Limb (tissue), 2 donors: ENCODE data around the gene MRPL32.

Experiments used
- DNase-seq, 2 donors: peaks; one replicate each; pipeline ENCODE4 v3.0.0-alpha.2; 2016; ENCODE audit errors: extremely low spot score in 2 of 2

The MRPL32 gene

DNA sequence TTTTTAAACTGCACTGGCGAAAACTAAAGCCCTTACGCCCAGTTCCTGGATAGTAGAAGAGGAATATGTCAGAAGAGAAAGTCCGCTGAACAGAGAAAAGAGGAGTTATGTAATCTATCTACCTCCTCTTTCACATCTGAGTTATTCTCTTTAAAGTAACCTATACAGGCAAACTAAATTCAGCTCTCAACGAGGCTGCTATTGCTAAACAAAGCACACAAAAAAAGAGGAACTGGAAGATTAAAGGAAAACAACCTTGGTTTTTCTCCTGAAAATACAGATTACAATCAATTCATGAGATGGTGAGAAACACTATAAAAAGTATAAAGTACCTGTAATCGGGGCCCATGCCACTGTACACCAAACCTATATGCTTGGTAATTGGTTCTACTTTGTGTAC is 6.0 kb upstream of the MRPL32 start:
- DNase-seq, result no peak

GRCh38 chr7:42928754-42929153 is 3.4 kb upstream of the MRPL32 start:
- no peak for DNase-seq

GRCh38 chr7:42929449-42929848 is 2.7 kb upstream of the MRPL32 start:
- no peak for DNase-seq

DNA sequence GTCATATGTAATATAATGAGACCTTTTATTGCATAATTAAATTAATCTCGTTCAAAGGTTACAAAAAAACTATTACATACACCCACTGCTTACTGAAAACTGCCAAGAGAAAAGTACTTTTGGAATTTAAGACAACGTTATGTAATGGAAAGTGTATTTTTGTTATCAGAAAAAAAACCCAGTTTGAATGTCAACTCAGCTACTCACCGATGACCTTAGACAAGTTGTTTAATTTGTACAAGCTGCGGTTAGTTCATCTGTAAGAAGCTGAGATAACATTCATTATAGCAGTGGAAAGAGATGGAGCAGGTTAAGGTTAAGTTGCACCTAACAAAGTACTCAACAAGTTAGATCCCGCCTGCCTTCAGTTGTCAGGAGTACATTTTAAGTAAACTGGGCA is 1.3 kb upstream of the MRPL32 start:
- DNase-seq, result no peak

DNA sequence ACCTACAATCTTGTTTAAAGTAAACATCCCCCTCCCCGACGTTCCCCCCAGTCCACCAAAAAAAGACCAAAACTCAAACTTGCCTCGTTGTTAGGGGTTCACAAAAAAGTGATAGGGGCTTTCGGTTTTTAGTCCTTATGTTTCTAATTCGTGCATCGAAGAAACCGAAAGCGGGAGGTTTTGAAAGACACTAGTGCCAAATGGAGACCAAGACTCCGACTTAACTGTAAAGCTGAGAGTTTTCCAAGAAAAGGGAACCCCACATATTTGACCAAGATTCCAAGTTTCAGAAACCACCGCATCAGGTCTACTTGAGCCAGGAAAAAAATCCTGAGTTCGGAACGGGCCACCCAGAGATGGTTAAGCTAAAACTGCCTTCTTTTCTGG is 736 bp upstream of the MRPL32 start:
- DNase-seq, result no peak

DNA sequence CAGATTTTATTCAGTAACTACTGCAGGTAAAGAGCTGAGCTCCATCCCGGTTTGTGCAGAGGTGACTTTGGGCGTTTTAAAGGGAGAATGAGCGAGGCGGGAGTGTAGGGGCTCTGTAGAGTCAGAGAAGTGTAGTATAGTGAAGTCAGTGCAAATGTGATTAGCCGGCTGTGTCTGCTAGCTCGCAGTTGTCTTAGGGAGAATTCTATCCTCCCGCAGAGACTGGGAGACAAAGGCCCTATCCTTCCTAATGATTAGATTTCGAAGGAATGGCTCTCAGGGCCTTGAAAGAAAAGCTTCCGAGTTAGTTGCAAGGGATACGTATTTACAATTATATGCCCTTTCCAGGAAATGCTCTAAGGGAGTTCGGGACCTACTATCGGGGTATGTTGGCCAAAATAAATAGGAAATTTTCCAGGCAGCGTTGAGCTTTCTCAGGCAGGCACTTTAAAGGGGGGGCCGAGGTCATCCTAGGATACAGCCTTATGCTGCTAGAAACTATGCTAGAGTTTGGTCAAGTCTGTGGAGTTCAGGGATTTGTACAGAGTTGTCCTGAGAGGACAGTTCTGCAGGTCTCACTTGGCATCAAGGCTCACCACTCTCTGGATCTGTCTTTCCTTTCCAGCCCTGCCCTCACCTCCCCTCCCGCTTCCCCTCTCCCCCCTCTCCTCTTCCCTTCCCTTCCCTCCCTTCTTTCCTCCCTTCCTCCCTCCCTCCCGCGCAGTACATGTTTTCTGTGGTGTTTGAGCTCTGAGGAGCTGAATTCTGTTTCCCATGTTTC is 825 bp downstream of the MRPL32 start:
- peak; percentile 50 to 55 for DNase-seq

DNA sequence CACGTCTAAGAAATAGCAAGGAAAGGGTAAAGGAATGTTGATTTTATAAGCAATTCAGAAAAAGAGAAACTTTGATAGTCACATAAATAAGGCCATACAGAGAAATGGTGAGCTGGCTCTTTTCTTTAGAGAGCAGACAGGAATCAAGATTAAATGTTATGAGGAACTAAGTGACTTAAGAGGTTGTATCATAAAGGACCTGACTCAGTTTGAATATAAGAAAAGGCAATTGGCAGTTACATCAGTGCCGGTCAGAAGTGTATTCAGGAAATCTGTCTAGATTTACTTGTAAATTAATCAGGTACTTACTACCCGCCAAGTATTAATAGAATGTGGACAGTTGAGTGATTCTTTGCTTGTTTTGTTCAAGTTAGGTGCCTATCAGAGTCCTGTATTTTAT is 2.1 kb downstream of the MRPL32 start:
- DNase-seq, result no peak

DNA sequence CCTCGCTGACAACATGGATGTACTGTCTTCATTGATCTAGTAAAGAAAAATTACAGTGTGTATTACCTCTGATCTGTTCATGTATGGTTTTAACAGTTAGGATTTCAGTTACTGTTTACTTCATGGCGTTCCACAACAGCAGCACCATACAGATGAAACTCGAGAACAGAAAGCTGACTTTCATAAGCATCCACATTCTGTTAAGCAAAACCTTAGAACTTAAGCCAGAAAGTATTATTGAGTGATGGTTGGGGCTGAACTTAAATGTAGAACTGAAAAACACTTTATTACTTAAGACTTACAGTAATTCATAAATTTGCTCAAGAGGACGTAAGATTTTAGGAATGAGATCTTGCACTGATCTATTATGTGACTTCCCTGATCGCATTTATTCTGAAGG is 3.7 kb downstream of the MRPL32 start:
- no peak for DNase-seq

DNA sequence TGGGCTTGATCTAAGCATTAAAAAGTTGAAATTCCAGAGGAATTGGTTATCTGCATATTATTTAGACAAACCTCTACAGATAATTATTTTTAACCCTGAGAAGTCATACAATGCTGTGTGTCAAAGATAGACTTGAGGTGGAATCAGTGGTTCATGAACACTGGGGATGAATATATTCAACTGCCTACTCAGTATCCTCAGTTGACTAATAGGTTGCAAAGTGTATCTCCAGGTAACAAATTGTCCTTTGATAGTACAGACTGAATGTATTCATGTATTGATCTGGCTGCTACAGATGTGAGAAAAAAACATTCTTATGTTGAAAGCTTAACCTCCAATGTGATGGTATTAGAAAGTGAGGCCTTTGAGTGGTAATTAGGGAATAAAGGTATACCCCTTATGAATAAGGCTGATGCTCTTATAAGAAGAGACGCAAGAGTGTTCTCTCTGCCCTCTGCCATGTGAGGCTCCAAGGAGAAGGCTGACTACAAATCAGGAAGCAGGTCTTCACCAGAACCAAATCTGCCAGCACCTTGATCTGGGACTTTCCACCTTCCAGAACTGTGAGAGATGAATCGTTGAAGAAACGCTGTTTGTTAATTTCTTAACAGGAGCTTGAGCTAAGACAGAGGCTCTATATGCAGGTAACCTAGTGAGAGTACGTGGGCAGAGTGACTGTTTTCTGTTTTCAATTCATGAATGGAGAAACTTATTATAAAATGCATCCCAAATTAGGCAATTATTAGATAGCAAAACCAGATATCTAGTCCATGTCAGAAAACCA is 7.5 kb downstream of the MRPL32 start:
- DNase-seq, result no peak

- DNase-seq, result peak; percentile 75 to 90
These were observed 9.0 kb downstream of the MRPL32 start for GRCh38 chr7:42940985-42941847.

DNA sequence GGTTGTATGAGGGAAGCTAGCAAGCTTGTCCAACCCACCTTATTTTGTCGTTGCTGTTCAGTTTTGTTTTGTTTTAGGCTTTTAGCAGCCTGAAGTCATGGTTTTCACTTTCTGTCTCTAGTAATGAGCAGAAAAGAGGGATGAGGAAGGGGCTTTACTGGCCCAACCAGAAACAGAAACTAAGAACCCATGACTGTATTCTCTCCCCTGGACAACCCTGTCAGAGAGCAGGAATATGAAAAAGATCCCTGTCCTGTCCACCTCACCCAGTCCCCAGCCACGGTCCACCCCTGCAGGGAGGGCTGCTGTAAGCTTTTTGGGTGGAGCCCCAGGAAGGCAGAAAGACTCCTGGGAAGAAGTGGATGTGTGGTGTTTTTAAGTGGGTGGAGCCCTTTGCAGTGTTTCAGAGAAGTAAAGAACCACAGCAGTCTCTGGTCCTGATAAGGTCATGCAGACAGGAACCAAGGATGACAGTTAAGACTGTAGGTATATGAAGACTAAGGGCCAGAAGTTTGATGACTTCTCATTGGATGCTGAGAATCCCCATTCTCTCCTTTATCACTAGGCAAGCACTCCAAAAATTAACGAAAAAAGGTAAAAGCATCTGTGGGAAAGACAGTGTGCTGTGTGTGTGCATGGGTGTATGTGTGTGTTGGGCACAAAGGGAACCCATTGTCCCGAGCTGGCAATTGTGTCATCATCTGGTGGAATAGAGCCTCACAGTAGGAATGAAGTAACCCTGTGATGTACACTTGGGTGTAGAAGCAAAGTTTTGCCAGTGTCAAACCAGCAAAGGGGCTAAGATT is 13.8 kb downstream of the MRPL32 start:
- no peak for DNase-seq

DNA sequence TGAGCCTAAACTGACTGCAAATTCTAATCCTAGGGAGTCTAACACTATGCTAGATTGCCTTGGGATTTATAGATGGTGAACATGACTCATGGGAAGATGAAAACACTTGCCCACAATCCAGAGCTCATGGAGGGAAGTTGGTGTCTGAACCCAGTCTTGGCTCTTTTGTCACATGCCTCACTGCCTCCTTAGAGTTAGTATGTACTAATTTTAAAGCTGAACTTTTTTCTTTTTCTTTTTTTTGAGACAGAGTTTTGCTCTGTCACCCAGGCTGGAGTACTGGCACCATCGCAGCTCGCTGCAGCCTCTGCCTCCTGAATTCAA is 14.4 kb downstream of the MRPL32 start:
- no peak for DNase-seq

DNA sequence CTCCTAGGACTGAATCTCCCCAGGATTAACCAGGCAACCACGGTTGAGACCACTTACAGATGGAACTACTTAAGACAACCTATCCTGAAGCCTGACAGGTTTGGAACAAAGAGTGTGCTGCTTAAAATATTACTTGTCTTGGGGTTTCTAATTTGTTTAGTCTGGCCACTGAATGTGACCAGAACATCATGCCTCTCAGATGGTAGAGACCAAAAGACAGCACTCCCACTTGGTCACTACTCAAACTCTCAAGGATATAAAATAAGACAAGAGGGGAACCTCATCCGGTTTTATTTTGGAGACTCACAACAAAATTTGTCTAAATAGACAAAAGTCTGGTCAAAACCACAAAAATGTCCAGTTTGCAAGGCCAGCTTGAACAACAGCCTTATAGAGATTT is 15.3 kb downstream of the MRPL32 start:
- no peak for DNase-seq

- no peak for DNase-seq
These were observed 18.2 kb downstream of the MRPL32 start for GRCh38 chr7:42950417-42950816.

DNA sequence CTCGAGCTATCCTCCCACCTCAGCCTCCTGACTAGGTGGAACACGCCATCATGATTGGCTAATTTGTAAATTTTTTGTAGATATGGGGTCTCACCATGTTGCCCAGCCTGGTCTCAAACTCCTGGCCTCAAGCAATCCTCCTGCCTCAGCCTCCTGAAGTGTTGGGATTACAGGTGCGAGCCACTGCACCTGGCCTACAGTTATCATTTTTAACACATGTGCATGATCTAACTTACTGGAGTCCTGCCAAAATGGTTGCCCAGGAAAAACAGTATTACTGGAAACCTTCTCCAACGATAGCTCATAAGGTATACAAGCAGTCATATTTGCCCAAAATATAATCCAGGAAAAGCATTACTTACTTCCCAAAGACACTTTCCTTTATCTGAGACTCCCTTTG is 20.2 kb downstream of the MRPL32 start:
- no peak for DNase-seq

DNA sequence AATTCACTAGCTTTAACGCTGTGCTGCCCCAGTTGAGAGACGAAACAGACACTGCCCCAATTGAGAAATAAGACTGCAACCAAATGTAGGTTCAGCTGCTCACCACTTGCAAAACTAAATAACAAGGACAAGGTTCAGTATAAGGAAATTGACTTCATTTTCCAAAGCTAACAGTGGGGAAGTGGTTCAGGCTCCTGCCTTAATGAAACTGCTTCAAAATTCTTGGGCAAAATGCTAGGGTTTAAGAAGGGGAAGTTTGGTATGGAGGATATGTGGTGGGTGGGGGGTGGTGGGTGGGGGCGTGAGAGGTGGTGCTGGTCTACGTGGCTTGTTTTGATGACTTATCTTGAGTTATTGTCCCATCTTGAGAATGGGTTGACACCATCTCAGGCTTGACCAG is 21.8 kb downstream of the MRPL32 start:
- no peak for DNase-seq

- no peak for DNase-seq
These were observed 23.9 kb downstream of the MRPL32 start for GRCh38 chr7:42956062-42956461.

DNA sequence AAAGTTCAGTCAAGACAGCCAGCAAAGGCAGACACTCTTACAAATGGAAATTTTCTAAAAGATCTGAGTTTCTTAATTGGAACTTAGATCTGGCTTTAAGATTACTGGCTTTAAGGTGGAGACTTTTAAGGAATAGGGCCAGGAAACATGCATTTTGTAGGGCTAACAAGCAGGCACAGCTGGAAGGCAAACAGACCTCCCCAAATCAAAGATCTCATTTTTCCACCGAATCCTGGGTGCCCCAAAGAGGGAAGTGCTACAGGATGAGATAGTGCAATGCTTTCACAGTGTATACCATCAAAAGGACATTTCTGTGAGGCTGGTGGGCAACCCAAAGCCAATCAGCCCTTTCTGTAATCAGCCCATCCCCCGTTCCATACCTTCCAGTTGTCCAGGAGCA is 27.4 kb downstream of the MRPL32 start:
- no peak for DNase-seq

- no peak for DNase-seq
These were observed 28.6 kb downstream of the MRPL32 start for GRCh38 chr7:42960762-42961161.

DNA sequence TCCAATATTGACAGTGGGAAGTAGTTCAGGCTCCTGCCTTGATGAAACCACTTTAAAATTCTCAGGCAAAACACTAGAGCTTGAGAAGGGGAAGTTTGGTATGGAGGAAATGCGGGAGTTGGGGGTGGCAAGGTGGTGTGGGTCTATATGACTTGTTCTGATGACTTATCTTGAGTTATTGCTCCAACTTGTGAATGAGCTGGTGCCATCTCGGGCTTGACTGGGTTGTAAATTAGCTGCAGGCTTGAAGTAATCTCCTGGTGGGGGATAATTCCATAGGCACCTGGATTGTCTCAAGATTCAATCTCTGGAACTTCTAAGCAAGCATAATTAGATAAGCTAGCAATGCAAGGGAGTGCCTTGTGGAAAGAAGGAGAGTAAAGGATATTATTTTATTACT is 29.0 kb downstream of the MRPL32 start:
- no peak for DNase-seq

DNA sequence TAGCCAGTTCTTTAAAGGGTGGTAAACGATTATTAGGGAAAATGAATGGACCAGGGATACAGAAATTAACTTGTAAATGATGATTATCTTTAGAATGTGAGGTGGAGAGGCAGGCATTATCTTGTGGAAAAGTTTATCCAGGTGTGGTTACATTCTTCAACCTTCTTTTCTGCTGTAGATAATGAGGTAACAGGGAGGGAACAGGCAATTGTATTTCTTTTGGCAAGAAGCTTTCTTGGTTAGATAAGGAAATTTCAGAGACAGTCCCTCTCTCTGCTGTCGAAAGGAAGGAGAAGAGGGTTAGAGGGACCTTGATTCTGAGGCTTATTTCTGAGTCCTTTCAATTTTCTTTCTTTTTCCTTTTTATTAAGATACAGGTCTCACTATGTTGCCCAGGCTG is 32.1 kb downstream of the MRPL32 start:
- DNase-seq, result no peak
